Measurements from ENCODE around the gene PRIMPOL.
"Not testable (repeated sequence)": the region's sequence is repeated elsewhere in the genome, so short reads cannot be mapped to it uniquely, and the experiment has no call there.

The PRIMPOL gene

GRCh38 chr4:184641022-184641421 is 8.5 kb upstream of the PRIMPOL start:
- DNase-seq = no peak

- no peak for DNase-seq
Measured at GRCh38 chr4:184641451-184641850, 8.1 kb upstream of the PRIMPOL start.

- DNase-seq = no peak
Measured at GRCh38 chr4:184643731-184644130, 5.8 kb upstream of the PRIMPOL start.

- DNase-seq = no peak
Measured at GRCh38 chr4:184644553-184645307, 4.8 kb upstream of the PRIMPOL start.

GRCh38 chr4:184645904-184646610 is 3.5 kb upstream of the PRIMPOL start:
- DNase-seq = no peak

GRCh38 chr4:184647266-184648053 is 2.1 kb upstream of the PRIMPOL start:
- no peak for DNase-seq

GRCh38 chr4:184648054-184648312 is 1.6 kb upstream of the PRIMPOL start:
- DNase-seq = no peak

GRCh38 chr4:184648313-184649025 is 1.1 kb upstream of the PRIMPOL start:
- DNase-seq = peak in 1 of 2 experiments; percentile 39

GRCh38 chr4:184649971-184650855 is 675 bp downstream of the PRIMPOL start:
- DNase-seq = peak in 1 of 2 experiments; percentile 32

GRCh38 chr4:184651899-184652298 is 2.4 kb downstream of the PRIMPOL start:
- DNase-seq = no peak

- not testable (repeated sequence) for DNase-seq
Measured at GRCh38 chr4:184652681-184653080, 3.1 kb downstream of the PRIMPOL start.

GRCh38 chr4:184653650-184654049 is 4.1 kb downstream of the PRIMPOL start:
- no peak for DNase-seq

- DNase-seq = no peak
Measured at GRCh38 chr4:184655889-184656869, 6.6 kb downstream of the PRIMPOL start.

- no peak for DNase-seq
Measured at GRCh38 chr4:184657144-184657543, 7.6 kb downstream of the PRIMPOL start.

- DNase-seq = not testable (repeated sequence)
Measured at GRCh38 chr4:184657820-184658219, 8.3 kb downstream of the PRIMPOL start.

- DNase-seq = no peak
Measured at GRCh38 chr4:184660978-184661377, 11.4 kb downstream of the PRIMPOL start.

- DNase-seq = no peak
Measured at GRCh38 chr4:184662236-184662635, 12.7 kb downstream of the PRIMPOL start.

GRCh38 chr4:184664445-184665210 is 15.1 kb downstream of the PRIMPOL start:
- DNase-seq = no peak

- DNase-seq = no peak
Measured at GRCh38 chr4:184666670-184667069, 17.1 kb downstream of the PRIMPOL start.

- DNase-seq = no peak
Measured at GRCh38 chr4:184668096-184668495, 18.6 kb downstream of the PRIMPOL start.

Measured in NCI-H2081 (cell line).